ENCODE results near the gene RNF114.

Gene RNF114

DNA sequence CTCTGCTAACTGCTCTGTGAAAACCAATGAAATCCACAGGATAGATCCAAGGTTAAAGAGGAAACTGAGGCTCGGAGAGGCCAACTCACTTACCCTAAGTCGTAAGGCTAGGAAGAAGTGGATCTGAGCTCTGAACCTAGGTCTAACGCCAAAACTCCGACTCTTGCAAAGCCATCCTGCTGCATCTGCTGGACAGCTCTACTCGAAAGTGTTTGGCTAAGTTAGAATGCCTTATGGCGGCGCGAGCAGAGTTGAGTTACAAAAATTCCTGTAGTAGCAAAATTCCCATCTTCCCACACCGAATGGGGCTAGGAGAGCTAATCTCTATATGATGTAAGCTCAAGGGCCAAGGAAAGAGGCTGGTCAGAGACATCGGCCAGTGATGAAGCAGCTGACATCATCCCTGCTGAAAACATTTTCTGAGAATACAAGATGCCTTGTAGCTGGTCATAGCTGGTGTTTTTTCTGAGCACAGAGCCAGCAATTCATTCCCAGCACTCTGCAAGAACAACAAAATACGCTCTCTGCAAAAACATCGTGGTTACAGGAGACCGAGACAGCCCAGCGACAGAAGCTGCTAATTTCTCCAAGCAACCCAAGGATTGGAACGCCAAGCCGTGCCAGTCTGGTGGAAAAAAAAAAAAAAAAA is 22.7 kb upstream of the RNF114 start:
- no peak for DNase-seq (ENCODE audit: extremely low read depth, low read depth)
- TF ChIP-seq, protein P1, sequence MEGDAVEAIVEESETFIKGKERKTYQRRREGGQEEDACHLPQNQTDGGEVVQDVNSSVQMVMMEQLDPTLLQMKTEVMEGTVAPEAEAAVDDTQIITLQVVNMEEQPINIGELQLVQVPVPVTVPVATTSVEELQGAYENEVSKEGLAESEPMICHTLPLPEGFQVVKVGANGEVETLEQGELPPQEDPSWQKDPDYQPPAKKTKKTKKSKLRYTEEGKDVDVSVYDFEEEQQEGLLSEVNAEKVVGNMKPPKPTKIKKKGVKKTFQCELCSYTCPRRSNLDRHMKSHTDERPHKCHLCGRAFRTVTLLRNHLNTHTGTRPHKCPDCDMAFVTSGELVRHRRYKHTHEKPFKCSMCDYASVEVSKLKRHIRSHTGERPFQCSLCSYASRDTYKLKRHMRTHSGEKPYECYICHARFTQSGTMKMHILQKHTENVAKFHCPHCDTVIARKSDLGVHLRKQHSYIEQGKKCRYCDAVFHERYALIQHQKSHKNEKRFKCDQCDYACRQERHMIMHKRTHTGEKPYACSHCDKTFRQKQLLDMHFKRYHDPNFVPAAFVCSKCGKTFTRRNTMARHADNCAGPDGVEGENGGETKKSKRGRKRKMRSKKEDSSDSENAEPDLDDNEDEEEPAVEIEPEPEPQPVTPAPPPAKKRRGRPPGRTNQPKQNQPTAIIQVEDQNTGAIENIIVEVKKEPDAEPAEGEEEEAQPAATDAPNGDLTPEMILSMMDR (IDR thresholded peaks at IDR 0.05; ENCODE audit: low read depth, low read length), result no peak

DNA sequence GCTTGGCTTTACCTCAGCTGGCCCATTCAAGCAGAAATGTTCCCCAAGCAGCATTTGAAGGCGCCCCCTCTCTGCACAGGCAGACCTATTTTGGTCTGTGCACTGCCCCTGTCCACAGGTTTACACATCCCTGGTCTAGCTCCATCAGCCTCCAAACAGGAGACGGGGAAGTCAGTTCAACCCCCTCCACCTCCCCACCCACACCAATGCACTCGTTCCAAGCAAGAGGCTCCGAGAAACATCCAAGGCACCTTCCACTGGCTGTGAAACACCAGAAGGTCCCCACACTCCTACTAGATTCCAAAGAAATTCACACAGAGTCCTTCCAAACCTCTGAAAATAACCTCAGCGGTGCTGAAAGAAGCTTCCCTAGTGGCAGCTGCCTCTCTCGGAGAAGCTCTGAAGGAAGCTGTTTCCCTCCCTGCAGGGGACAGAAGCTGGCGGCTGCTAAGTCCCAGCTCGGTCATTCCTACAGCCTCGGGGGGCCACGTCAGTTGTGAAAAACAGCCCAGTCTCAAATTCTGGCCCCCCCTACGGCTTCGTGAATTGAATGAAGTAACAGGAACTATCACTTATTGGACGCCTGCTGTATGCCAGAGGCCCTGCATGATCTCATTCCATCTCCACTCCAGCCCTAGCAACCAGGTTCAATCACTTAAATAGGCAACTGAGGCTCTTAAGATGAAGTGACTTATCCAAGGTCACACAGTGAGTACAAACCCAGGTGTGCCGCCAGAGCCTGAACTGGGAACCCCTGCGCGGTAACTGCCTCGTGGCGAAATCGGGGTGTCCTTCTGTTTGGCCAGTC is 21.7 kb upstream of the RNF114 start:
- TF ChIP-seq, protein P1 (IDR thresholded peaks at IDR 0.05; ENCODE audit: low read depth, low read length), result no peak
- no peak for DNase-seq (ENCODE audit: extremely low read depth, low read depth)

DNA sequence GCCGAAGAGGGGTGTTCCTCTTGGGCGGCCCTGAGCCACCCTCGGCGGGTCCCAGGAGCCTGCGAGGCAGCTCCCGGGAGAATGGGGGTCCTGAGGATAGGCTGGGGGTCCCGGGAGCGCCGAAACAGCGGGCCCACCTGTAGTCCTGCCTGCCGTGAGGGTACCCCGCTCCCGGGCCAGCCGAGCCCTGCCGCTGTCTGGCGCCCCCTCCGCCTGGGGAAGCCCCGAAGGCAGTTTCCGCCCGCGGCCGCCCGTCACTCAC is 21.1 kb upstream of the RNF114 start:
- DNase-seq (ENCODE audit: extremely low read depth, low read depth), result no peak
- TF ChIP-seq, protein P1 (IDR thresholded peaks at IDR 0.05; ENCODE audit: low read depth, low read length), result no peak

DNA sequence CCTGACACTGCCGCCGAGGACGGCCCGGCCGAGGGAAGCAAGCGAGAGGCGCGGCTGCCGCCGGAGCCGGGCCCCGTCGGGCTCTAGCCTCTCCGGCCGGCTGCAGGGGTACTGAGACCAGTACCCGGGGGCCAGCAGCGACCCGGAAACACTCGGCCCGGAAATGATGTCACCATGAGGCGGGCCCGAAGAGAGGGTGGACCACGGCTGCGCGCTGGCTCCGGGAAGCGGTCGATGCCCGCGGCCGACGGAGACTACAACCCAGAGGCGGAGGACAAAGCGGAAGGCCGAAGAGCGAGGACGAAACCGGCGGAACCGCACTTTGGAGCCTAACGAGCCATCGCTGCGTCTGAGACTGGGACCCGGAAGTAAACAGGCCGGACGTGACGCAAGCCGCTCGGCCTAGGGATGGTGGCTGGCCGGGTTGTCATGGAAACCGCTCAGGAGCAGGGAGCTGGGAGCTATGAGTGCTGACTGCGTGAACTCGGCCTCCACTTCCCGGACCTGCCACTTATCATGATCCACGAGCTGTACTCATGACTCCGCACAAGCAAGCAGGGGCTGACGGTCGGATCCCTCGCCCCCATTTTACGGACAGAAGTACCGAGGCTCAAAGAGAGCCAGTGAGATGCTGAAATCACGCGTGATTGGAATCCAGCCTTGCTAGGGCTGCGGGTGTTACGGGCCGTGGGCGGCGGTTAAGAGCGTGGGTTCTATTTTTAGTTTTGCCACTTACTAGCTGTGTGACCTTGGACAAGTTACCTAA is 20.6 kb upstream of the RNF114 start, which contains the start of gene SPATA2:
TSS of gene SPATA2 (minus strand) at position 150 of the 766 bp plus-strand sequence. CDS start 7,039 bp downstream, outside the sequence.
- TF ChIP-seq, protein P1 (IDR thresholded peaks at IDR 0.05; ENCODE audit: low read depth, low read length), result no peak
- DNase-seq (ENCODE audit: extremely low read depth, low read depth), result peak; percentile 86

DNA sequence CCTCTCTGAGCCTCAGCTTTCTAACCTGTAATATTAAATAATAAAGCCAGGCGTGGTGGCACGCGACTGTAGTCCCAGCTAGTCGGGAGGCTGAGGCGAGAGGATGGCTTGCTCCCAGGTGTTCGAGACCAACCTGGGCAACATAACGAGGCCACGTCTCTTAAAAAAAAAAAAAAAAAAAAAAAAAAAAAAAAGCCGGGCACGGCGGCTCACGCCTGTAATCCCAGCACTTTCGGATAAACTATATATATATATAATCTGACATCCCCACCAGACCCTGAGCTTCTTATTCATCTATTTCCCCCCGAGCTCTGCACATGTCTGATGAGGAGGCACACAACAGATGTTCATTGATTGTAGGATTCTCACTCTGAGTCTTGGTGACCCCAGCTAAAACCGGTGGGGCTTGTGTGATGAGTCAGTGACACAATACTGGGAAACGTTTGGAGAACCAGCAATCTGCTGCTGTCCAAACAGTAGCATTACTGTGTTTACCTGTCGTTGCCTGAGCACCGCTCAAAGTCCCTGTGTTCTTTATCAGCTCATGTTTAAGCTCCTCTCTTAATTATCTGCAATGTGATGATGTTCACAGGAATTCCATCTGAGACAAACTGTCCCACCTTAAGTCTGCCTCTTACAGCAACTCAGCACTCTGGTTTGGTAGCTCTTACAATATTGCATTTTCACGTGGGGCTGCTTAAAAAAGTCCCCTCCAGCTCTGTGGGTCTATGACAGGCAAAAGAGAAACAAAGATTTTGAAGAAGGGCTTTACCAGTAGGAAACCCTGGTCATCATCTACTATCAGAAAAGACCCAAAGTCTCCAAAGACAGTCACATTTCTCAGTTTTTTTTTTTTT is 19.8 kb upstream of the RNF114 start:
- TF ChIP-seq, protein P1 (IDR thresholded peaks at IDR 0.05; ENCODE audit: low read depth, low read length), result no peak
- DNase-seq (ENCODE audit: extremely low read depth, low read depth), result no peak

DNA sequence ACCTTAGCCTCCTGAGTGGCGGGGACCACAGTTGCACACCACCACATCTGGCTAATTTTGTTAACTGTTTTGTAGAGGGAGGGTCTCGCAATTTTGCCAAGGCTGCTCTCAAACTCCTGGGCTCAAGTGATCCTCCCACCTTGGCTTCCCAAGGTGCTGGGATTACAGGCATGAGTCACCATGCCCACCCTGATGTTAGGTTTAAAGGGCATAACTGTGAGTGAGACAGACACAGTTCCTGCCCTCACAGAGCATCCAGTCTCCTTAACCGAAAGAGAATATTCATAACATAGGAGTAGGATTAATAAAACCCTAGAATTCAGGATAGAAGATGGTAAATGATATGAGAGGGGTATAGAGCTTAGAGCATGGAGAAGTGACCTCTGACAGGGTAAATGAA is 17.8 kb upstream of the RNF114 start:
- no peak for DNase-seq (ENCODE audit: extremely low read depth, low read depth)
- TF ChIP-seq, protein P1 (IDR thresholded peaks at IDR 0.05; ENCODE audit: low read depth, low read length), result no peak

Measured in AG09319 (cell line).